Neuronal stem cell (in vitro differentiated cells): ENCODE measurements around the gene KRTAP4-2.

Experiments
- DNase-seq: peaks from one replicate; pipeline ENCODE4 v3.0.0-alpha.2; 2013; ENCODE audit warnings: low spot score
- H2AFZ ChIP-seq: one replicate; pipeline ENCODE4 v1.6.1; 2013; ENCODE audit warnings: mild to moderate bottlenecking, low read length, inconsistent platforms
- H2AK5ac ChIP-seq: 2 replicates; pipeline ENCODE4 v1.6.1; 2013; ENCODE audit warnings: low read depth, mild to moderate bottlenecking, inconsistent platforms, low read length, moderate library complexity, mixed read lengths
- H2BK120ac ChIP-seq: 2 replicates; pipeline ENCODE4 v1.6.1; 2013; ENCODE audit warnings: low read depth, mild to moderate bottlenecking, inconsistent platforms, low read length, moderate library complexity, mixed read lengths
- H2BK12ac ChIP-seq: one replicate; pipeline ENCODE4 v1.6.1; 2013; ENCODE audit warnings: low read length, inconsistent platforms
- H2BK15ac ChIP-seq: 2 replicates; pipeline ENCODE4 v1.6.1; 2013; ENCODE audit warnings: mild to moderate bottlenecking, low read length, inconsistent platforms, mixed read lengths
- H2BK5ac ChIP-seq: one replicate; pipeline ENCODE4 v1.6.1; 2013; ENCODE audit warnings: inconsistent platforms, mild to moderate bottlenecking, low read length, moderate library complexity
- H3K14ac ChIP-seq: one replicate; pipeline ENCODE4 v1.6.1; 2013; ENCODE audit warnings: low read length, inconsistent platforms
- H3K18ac ChIP-seq: 2 replicates; pipeline ENCODE4 v1.6.1; 2013; ENCODE audit warnings: low read length, inconsistent platforms
- H3K23ac ChIP-seq: 2 replicates; pipeline ENCODE4 v1.6.1; 2013; ENCODE audit warnings: low read depth, mild to moderate bottlenecking, mixed read lengths, low read length, inconsistent platforms; ENCODE audit not compliant: poor library complexity
- H3K27ac ChIP-seq: replicated peaks from 3 replicates; pipeline ENCODE4 v1.5.1; 2013; ENCODE audit warnings: low read length, inconsistent platforms
- H3K27me3 ChIP-seq, 3 experiments: 2 replicates each; pipeline ENCODE4 v1.6.1; 2013; ENCODE audit warnings: low read length in 3 of 3, mild to moderate bottlenecking in 2 of 3, inconsistent platforms in 1 of 3, low read depth in 1 of 3, mixed read lengths in 1 of 3, moderate library complexity in 1 of 3; ENCODE audit not compliant: control insufficient read depth in 3 of 3, insufficient read depth in 3 of 3
- H3K36me3 ChIP-seq, 2 donors: replicated peaks in 1 of 2; 2 replicates each; pipeline ENCODE4 v1.6.1; 2013; ENCODE audit warnings: low read length in 2 of 2; ENCODE audit not compliant: control insufficient read depth in 2 of 2, insufficient read depth in 2 of 2
- H3K4ac ChIP-seq: 2 replicates; pipeline ENCODE4 v1.6.1; 2013; ENCODE audit warnings: inconsistent platforms, mild to moderate bottlenecking, low read length, moderate library complexity
- H3K4me1 ChIP-seq, 2 donors: 1 replicate in 1 of 2; 2 replicates in 1 of 2; pipeline ENCODE4 v1.6.1; 2013; ENCODE audit warnings: low read length in 2 of 2, low read depth in 1 of 2; ENCODE audit not compliant: control insufficient read depth in 2 of 2, insufficient read depth in 1 of 2
- H3K4me2 ChIP-seq: one replicate; pipeline ENCODE4 v1.6.1; 2013; ENCODE audit warnings: mild to moderate bottlenecking, low read length, inconsistent platforms; ENCODE audit not compliant: insufficient read depth, poor library complexity, severe bottlenecking
- H3K4me3 ChIP-seq, 2 donors: 2 replicates each; pipeline ENCODE4 v1.5.1; 2013; ENCODE audit warnings: low read length in 2 of 2, mild to moderate bottlenecking in 2 of 2, inconsistent platforms in 1 of 2, moderate library complexity in 1 of 2
- H3K79me1 ChIP-seq: one replicate; pipeline ENCODE4 v1.6.1; 2013; ENCODE audit warnings: low read depth, mild to moderate bottlenecking, inconsistent platforms, low read length, moderate library complexity
- H3K9ac ChIP-seq: one replicate; pipeline ENCODE4 v1.6.1; 2013; ENCODE audit warnings: mild to moderate bottlenecking, low read depth, low read length, inconsistent platforms; ENCODE audit not compliant: poor library complexity
- H3K9me3 ChIP-seq, 2 donors: replicated peaks in 1 of 2; 2 replicates each; pipeline versions ENCODE3 to v1.6.1; 2013; ENCODE audit warnings: low read length in 2 of 2, mild to moderate bottlenecking in 2 of 2, inconsistent platforms in 1 of 2, low read depth in 1 of 2, mixed read lengths in 1 of 2, moderate library complexity in 1 of 2; ENCODE audit not compliant: control insufficient read depth in 2 of 2, insufficient read depth in 1 of 2
- H4K8ac ChIP-seq: one replicate; pipeline ENCODE4 v1.6.1; 2013; ENCODE audit warnings: low read depth, mild to moderate bottlenecking, inconsistent platforms, low read length, moderate library complexity
- H4K91ac ChIP-seq: one replicate; pipeline ENCODE4 v1.6.1; 2013; ENCODE audit warnings: low read length, low read depth, mild to moderate bottlenecking, inconsistent platforms; ENCODE audit not compliant: poor library complexity
- WGBS, 2 donors: extraction: QIAGEN DNeasy Blood & Tissue Kit; methylation state at CpG; one replicate each; pipeline ENCODE4 v1.1.7; 2013; ENCODE audit warnings: missing lambda C conversion rate in 2 of 2, mixed read lengths in 1 of 2; ENCODE audit not compliant: insufficient read length in 2 of 2, insufficient replicate concordance in 1 of 2; ENCODE audit errors: extremely low coverage in 2 of 2; 5-methylcytosine and 5-hydroxymethylcytosine counted together

Gene KRTAP4-2

DNA sequence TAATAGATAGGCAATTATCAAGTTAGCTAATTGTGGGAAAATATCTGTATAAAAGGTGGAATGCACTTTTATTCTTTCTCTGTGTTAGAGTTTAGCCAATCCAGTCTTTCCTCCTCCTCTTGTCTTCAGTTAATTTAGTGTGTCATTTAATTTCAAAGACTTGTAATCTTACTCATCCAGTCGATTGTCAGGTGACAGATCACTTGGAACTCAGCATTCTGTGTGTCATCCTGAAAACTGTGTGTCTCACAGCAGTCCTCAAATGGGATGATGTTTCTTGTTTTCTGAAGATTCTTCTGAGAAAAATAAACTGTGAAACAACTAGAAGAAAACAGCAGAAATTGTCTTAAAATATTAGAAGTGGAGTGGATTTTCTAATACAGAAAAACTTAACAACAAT lies 7.0 kb upstream of the KRTAP4-2 start:
- no peak for DNase-seq
- H3K18ac ChIP-seq = no peak overlapping the region
- H3K27ac ChIP-seq = no peak overlapping the region
- H3K4me1 ChIP-seq = peaks cover 0 to 2% of the 10 kb centered on the region in 2 donors
- H3K79me1 ChIP-seq = no peaks in the 10 kb centered on the region
- no peak overlapping the region for H4K91ac ChIP-seq
- H3K9ac ChIP-seq = no peak overlapping the region
- no peak overlapping the region for H4K8ac ChIP-seq
- H3K23ac ChIP-seq = no peak overlapping the region
- no peak overlapping the region for H2AFZ ChIP-seq
- H3K36me3 ChIP-seq = no peaks in the 10 kb centered on the region
- H2AK5ac ChIP-seq = no peak overlapping the region
- no peak overlapping the region for H3K4me3 ChIP-seq
- no peak overlapping the region for H2BK5ac ChIP-seq
- H3K27me3 ChIP-seq = no peaks in the 10 kb centered on the region
- H2BK12ac ChIP-seq = no peak overlapping the region
- no peak overlapping the region for H3K4ac ChIP-seq
- no peak overlapping the region for H3K4me2 ChIP-seq
- no peak overlapping the region for H3K14ac ChIP-seq
- no peak overlapping the region for H2BK120ac ChIP-seq
- H2BK15ac ChIP-seq = no peak overlapping the region
- no CpG with 5 or more reads among the region's 1 CpG for WGBS, 2 donors
- no peaks in the 10 kb centered on the region for H3K9me3 ChIP-seq

DNA sequence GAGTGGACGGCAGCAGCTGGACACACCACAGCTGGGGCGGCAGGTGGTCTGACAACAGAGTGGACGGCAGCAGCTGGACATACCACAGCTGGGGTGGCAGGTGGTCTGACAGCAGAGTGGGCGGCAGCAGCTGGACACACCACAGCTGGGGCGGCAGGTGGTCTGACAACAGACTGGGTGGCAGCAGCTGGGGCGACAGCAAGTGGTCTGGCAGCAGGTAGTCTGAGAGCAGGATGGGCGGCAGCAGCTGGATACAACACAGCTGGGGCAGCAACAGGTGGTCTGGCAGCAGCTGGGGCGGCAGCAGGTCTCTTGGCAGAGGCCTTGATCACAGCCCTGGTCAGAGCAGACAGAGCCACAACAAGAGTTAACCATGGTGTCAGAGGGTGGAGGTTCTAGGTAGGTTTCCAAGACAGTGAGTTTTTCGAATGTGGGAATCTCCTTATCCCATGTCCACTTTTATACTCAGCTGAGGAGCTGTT lies 6.5 kb upstream of the KRTAP4-2 start, which contains the start of gene KRTAP4-1:
TSS of gene KRTAP4-1 (minus strand) at position 432 of the 482 bp plus-strand sequence. CDS start at position 375, 57 bp downstream.
- Histone ChIP-seq H3K27me3 (no peaks in the 10 kb centered on the region), H4K91ac (no peak within 1 kb of the TSS), H3K27ac (no peak within 1 kb of the TSS), H4K8ac (no peak within 1 kb of the TSS), H3K9ac (peak within 1 kb of the TSS; percentile 30), H2BK12ac (no peak within 1 kb of the TSS), H3K79me1 (no peaks in the 10 kb centered on the region), H2AFZ (no peak within 1 kb of the TSS), H2AK5ac (no peak within 1 kb of the TSS), H3K4me1 (peaks cover 0 to 2% of the 10 kb centered on the region in 2 donors), H3K14ac (no peak within 1 kb of the TSS), H3K4ac (no peak within 1 kb of the TSS), H3K4me3 (no peak within 1 kb of the TSS), H2BK120ac (no peak within 1 kb of the TSS), H3K9me3 (no peaks in the 10 kb centered on the region), H3K36me3 (no peaks in the 10 kb centered on the region), H3K18ac (peak within 1 kb of the TSS; percentile 21), H3K4me2 (no peak within 1 kb of the TSS), H2BK15ac (no peak within 1 kb of the TSS), H3K23ac (no peak within 1 kb of the TSS), H2BK5ac (no peak within 1 kb of the TSS)
- DNase-seq = no peak
- no CpG with 5 or more reads among the region's 9 CpGs for WGBS, 2 donors

- Histone ChIP-seq H4K91ac (no peak overlapping the region), H3K9me3 (no peaks in the 10 kb centered on the region), H3K4me3 (no peak overlapping the region), H4K8ac (no peak overlapping the region), H3K14ac (no peak overlapping the region), H2BK5ac (no peak overlapping the region), H3K9ac (no peak overlapping the region), H2BK120ac (no peak overlapping the region), H2AK5ac (no peak overlapping the region), H3K27ac (no peak overlapping the region), H2BK15ac (no peak overlapping the region), H2BK12ac (no peak overlapping the region), H3K27me3 (peaks cover 0 to 10% (median 0%) of the 10 kb centered on the region in 3 experiments), H3K23ac (no peak overlapping the region), H3K4me2 (no peak overlapping the region), H3K36me3 (no peaks in the 10 kb centered on the region), H3K79me1 (no peaks in the 10 kb centered on the region), H3K18ac (no peak overlapping the region), H2AFZ (no peak overlapping the region), H3K4ac (no peak overlapping the region), H3K4me1 (no peaks in the 10 kb centered on the region)
- no peak for DNase-seq
- no CpG with 5 or more reads among the region's 1 CpG for WGBS, 2 donors
These were observed 1.0 kb upstream of the KRTAP4-2 start for GRCh38 chr17:41178843-41179616.

- peaks cover 0 to 13% (median 0%) of the 10 kb centered on the region in 3 experiments for H3K27me3 ChIP-seq
- no peak overlapping the region for H3K4me3 ChIP-seq
- H3K9ac ChIP-seq = no peak overlapping the region
- H3K79me1 ChIP-seq = no peaks in the 10 kb centered on the region
- no peak overlapping the region for H2BK5ac ChIP-seq
- no peak overlapping the region for H3K27ac ChIP-seq
- no peaks in the 10 kb centered on the region for H3K4me1 ChIP-seq
- H3K18ac ChIP-seq = no peak overlapping the region
- no peak overlapping the region for H3K4me2 ChIP-seq
- no peak for DNase-seq
- no peak overlapping the region for H3K23ac ChIP-seq
- no peaks in the 10 kb centered on the region for H3K36me3 ChIP-seq
- no peak overlapping the region for H3K4ac ChIP-seq
- H3K9me3 ChIP-seq = no peaks in the 10 kb centered on the region
- H4K8ac ChIP-seq = no peak overlapping the region
- no peak overlapping the region for H2BK12ac ChIP-seq
- no peak overlapping the region for H2BK15ac ChIP-seq
- no peak overlapping the region for H3K14ac ChIP-seq
- H2AFZ ChIP-seq = no peak overlapping the region
- no CpG with 5 or more reads among the region's 3 CpGs for WGBS, 2 donors
- H2AK5ac ChIP-seq = no peak overlapping the region
- H2BK120ac ChIP-seq = no peak overlapping the region
- H4K91ac ChIP-seq = no peak overlapping the region
These were observed 320 bp upstream of the KRTAP4-2 start for GRCh38 chr17:41178341-41178740.
